Activated CD8-positive, alpha-beta memory T cell treated with anti-CD3 and anti-CD28 coated beads, Interleukin-2, amount 50 U/mL, for 24 hours (primary cell): ENCODE data around the gene UBE2E2.

Experiments
- DNase-seq: peaks from one replicate; pipeline ENCODE4 v3.0.0-alpha.2; 2020; ENCODE audit errors: extremely low read depth

UBE2E2 gene

GRCh38 chr3:23389089-23389488 is 186.0 kb downstream of the UBE2E2 start:
- DNase-seq: no peak

GRCh38 chr3:23389686-23390085 is 186.6 kb downstream of the UBE2E2 start:
- DNase-seq: no peak

- no peak for DNase-seq
Observed at GRCh38 chr3:23390446-23390845, 187.3 kb downstream of the UBE2E2 start.

GRCh38 chr3:23390989-23391553 is 187.9 kb downstream of the UBE2E2 start:
- no peak for DNase-seq

GRCh38 chr3:23395115-23395514 is 192.0 kb downstream of the UBE2E2 start:
- DNase-seq: no peak

- DNase-seq: no peak
Observed at GRCh38 chr3:23396746-23397145, 193.6 kb downstream of the UBE2E2 start.

- no peak for DNase-seq
Observed at GRCh38 chr3:23399221-23399620, 196.1 kb downstream of the UBE2E2 start.

GRCh38 chr3:23402728-23403492 is 199.8 kb downstream of the UBE2E2 start:
- DNase-seq: no peak

GRCh38 chr3:23404246-23404645 is 201.1 kb downstream of the UBE2E2 start:
- DNase-seq: no peak

GRCh38 chr3:23405081-23405480 is 202.0 kb downstream of the UBE2E2 start:
- DNase-seq: no peak

GRCh38 chr3:23406601-23407000 is 203.5 kb downstream of the UBE2E2 start:
- DNase-seq: no peak

GRCh38 chr3:23418026-23418425 is 214.9 kb downstream of the UBE2E2 start:
- DNase-seq: no peak

- DNase-seq: no peak
Observed at GRCh38 chr3:23421811-23422516, 218.8 kb downstream of the UBE2E2 start.

GRCh38 chr3:23422517-23422851 is 219.4 kb downstream of the UBE2E2 start:
- DNase-seq: no peak

- DNase-seq: no peak
Observed at GRCh38 chr3:23425410-23425809, 222.3 kb downstream of the UBE2E2 start.

- no peak for DNase-seq
Observed at GRCh38 chr3:23430781-23431398, 227.8 kb downstream of the UBE2E2 start.

- DNase-seq: no peak
Observed at GRCh38 chr3:23431764-23432163, 228.6 kb downstream of the UBE2E2 start.

- no peak for DNase-seq
Observed at GRCh38 chr3:23435318-23435717, 232.2 kb downstream of the UBE2E2 start.

GRCh38 chr3:23435904-23436303 is 232.8 kb downstream of the UBE2E2 start:
- no peak for DNase-seq

- no peak for DNase-seq
Observed at GRCh38 chr3:23437484-23438145, 234.5 kb downstream of the UBE2E2 start.

GRCh38 chr3:23438657-23439056 is 235.5 kb downstream of the UBE2E2 start:
- DNase-seq: no peak

GRCh38 chr3:23439080-23439479 is 236.0 kb downstream of the UBE2E2 start:
- DNase-seq: no peak
